ENCODE measurements around the gene OCA2. TPM values are rescaled to one million over a fixed set of nuclear protein-coding genes. Genes with fewer than 3 reads are reported as not detected.

The OCA2 gene
- total and polyA plus RNA-seq, 2 of the 13 experiments (the other 11 are each of a cell fraction or from before 2014, with no cell fraction given), result 0.02 to 0.05 TPM

DNA sequence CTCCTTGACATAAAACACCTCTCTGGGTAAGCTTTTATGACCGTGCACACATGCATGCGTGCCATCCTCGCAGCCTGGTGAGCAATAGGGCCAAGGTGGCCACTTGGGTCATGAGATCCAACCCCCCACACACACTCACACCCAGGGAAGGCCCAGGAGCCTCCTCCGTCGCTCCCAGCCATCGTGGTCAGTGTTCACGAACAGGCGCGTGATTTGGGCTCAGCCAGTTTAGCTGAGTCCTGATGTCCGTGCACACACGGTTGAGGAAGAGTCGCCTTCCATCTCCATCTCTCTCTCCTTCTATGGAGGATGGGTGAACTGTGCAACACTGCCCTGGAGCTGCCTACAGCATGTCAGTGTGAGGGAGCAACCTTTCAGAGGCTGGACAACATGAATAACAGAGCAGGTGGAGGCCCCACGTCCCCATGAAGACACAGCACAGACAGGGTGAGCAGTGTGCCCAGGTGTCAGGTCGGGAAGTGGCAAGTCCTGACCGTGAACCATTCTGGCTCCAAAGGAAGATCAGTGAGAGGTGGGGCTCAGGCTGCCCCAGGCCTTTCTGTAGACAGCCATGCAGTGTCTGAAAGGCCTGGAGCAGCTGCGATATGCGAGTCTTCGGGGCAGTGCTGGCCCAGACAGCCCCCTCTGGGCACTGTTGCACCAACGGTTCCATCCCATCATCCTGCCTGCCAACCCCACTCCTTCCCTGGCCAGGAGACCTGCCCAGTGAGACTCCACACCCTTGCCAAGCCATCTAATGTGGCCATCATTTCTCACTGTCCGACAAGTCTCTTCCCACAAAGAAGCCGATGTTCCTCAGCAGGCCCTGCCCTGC lies 253.4 kb downstream of the OCA2 start:
- Histone ChIP-seq H3K4me2 (ENCODE audit: low read depth, low read length) (no peak overlapping the region), H3K9ac (ENCODE audit: insufficient read depth, low read depth, low read length) (no peak overlapping the region), H3K36me3 (replicated peaks in 1 of 2; ENCODE audit: control insufficient read depth in 1 of 2, insufficient read depth in 2 of 2, low read length in 2 of 2) (no peaks in the 10 kb centered on the region), H3K9me3 (ENCODE audit: low read length) (no peaks in the 10 kb centered on the region), H3K27me3 (ENCODE audit: control insufficient read depth in 1 of 2, insufficient read depth in 2 of 2, low read length in 2 of 2) (peaks cover 0 to 4% of the 10 kb centered on the region in 2 experiments; a peak in 2 of 5 replicates), H3K79me2 (ENCODE audit: insufficient read depth, low read length) (no peaks in the 10 kb centered on the region), H3K27ac (ENCODE audit: extremely low read length, insufficient read depth, low read length) (no peak overlapping the region), H3K4me1 (ENCODE audit: insufficient read depth, low read length) (no peaks in the 10 kb centered on the region), H4K20me1 (ENCODE audit: insufficient read depth, low read length) (no peaks in the 10 kb centered on the region), H2AFZ (ENCODE audit: low read length) (no peak overlapping the region), H3K4me3 (replicated peaks in 1 of 3; ENCODE audit: insufficient read depth in 1 of 3, low read depth in 2 of 3, low read length in 3 of 3) (no peak overlapping the region)
- 25% methylated on average over 5 of the region's 21 CpGs for WGBS (ENCODE audit: low lambda C conversion rate)
- no TSS peak for BruUV-seq (replicated peaks)
- ChIA-PET POLR2A (no interaction called here), CTCF (ENCODE audit: low intra/inter-chr PET ratio, low total read pairs) (no interaction called here)
- in situ Hi-C loops (cut with HindIII; ENCODE audit: extremely low pct_ligation_motif_present, low pct_unique_long_range_greater_than_20kb), result no loop called here
- no peak for DNase-seq (ENCODE audit: low spot score)
- intact Hi-C loops (cut with micrococcal nuclease; ENCODE audit: unreplicated experiment), result no loop called here
- no peak for FAIRE-seq
- no peak for ATAC-seq
- TF ChIP-seq ZNF326 (CRISPR knock-in tag; IDR thresholded peaks at IDR 0.05; ENCODE audit: borderline replicate concordance) (no peak), NFKB2 (CRISPR knock-in tag; IDR thresholded peaks at IDR 0.05; ENCODE audit: borderline replicate concordance) (no peak), REPIN1 (CRISPR knock-in tag; IDR thresholded peaks at IDR 0.05; ENCODE audit: borderline replicate concordance, low read depth) (no peak), SSRP1 (CRISPR knock-in tag; IDR thresholded peaks at IDR 0.05) (no peak), SRF (IDR thresholded peaks at IDR 0.05; ENCODE audit: low read depth, low read length) (no peak), HNF4G (IDR thresholded peaks at IDR 0.05; ENCODE audit: borderline replicate concordance, low read depth, low read length) (no peak), HNF4G (CRISPR knock-in tag; IDR thresholded peaks at IDR 0.05; ENCODE audit: borderline replicate concordance, low read depth) (no peak), ZNF343 (CRISPR knock-in tag; IDR thresholded peaks at IDR 0.05) (no peak)
- TF ChIP-seq, protein P1, sequence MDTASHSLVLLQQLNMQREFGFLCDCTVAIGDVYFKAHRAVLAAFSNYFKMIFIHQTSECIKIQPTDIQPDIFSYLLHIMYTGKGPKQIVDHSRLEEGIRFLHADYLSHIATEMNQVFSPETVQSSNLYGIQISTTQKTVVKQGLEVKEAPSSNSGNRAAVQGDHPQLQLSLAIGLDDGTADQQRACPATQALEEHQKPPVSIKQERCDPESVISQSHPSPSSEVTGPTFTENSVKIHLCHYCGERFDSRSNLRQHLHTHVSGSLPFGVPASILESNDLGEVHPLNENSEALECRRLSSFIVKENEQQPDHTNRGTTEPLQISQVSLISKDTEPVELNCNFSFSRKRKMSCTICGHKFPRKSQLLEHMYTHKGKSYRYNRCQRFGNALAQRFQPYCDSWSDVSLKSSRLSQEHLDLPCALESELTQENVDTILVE (CRISPR knock-in tag; IDR thresholded peaks at IDR 0.05), result no peak
- TF ChIP-seq, protein P2, sequence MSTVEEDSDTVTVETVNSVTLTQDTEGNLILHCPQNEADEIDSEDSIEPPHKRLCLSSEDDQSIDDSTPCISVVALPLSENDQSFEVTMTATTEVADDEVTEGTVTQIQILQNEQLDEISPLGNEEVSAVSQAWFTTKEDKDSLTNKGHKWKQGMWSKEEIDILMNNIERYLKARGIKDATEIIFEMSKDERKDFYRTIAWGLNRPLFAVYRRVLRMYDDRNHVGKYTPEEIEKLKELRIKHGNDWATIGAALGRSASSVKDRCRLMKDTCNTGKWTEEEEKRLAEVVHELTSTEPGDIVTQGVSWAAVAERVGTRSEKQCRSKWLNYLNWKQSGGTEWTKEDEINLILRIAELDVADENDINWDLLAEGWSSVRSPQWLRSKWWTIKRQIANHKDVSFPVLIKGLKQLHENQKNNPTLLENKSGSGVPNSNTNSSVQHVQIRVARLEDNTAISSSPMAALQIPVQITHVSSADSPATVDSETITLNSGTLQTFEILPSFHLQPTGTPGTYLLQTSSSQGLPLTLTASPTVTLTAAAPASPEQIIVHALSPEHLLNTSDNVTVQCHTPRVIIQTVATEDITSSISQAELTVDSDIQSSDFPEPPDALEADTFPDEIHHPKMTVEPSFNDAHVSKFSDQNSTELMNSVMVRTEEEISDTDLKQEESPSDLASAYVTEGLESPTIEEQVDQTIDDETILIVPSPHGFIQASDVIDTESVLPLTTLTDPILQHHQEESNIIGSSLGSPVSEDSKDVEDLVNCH (CRISPR knock-in tag; IDR thresholded peaks at IDR 0.05), result no peak
- TF ChIP-seq, protein P3, sequence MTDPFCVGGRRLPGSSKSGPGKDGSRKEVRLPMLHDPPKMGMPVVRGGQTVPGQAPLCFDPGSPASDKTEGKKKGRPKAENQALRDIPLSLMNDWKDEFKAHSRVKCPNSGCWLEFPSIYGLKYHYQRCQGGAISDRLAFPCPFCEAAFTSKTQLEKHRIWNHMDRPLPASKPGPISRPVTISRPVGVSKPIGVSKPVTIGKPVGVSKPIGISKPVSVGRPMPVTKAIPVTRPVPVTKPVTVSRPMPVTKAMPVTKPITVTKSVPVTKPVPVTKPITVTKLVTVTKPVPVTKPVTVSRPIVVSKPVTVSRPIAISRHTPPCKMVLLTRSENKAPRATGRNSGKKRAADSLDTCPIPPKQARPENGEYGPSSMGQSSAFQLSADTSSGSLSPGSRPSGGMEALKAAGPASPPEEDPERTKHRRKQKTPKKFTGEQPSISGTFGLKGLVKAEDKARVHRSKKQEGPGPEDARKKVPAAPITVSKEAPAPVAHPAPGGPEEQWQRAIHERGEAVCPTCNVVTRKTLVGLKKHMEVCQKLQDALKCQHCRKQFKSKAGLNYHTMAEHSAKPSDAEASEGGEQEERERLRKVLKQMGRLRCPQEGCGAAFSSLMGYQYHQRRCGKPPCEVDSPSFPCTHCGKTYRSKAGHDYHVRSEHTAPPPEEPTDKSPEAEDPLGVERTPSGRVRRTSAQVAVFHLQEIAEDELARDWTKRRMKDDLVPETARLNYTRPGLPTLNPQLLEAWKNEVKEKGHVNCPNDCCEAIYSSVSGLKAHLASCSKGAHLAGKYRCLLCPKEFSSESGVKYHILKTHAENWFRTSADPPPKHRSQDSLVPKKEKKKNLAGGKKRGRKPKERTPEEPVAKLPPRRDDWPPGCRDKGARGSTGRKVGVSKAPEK (CRISPR knock-in tag; IDR thresholded peaks at IDR 0.05; ENCODE audit: borderline replicate concordance), result no peak
- TF ChIP-seq, protein P4, sequence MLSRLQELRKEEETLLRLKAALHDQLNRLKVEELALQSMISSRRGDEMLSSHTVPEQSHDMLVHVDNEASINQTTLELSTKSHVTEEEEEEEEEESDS (CRISPR knock-in tag; IDR thresholded peaks at IDR 0.05; ENCODE audit: borderline replicate concordance), result no peak
- TF ChIP-seq, protein P5, sequence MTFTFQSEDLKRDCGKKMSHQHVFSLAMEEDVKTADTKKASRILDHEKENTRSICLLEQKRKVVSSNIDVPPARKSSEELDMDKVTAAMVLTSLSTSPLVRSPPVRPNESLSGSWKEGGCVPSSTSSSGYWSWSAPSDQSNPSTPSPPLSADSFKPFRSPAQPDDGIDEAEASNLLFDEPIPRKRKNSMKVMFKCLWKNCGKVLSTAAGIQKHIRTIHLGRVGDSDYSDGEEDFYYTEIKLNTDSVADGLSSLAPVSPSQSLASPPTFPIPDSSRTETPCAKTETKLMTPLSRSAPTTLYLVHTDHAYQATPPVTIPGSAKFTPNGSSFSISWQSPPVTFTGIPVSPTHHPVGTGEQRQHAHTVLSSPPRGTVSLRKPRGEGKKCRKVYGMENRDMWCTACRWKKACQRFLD (CRISPR knock-in tag; IDR thresholded peaks at IDR 0.05; ENCODE audit: borderline replicate concordance), result no peak
- TF ChIP-seq, protein P6, sequence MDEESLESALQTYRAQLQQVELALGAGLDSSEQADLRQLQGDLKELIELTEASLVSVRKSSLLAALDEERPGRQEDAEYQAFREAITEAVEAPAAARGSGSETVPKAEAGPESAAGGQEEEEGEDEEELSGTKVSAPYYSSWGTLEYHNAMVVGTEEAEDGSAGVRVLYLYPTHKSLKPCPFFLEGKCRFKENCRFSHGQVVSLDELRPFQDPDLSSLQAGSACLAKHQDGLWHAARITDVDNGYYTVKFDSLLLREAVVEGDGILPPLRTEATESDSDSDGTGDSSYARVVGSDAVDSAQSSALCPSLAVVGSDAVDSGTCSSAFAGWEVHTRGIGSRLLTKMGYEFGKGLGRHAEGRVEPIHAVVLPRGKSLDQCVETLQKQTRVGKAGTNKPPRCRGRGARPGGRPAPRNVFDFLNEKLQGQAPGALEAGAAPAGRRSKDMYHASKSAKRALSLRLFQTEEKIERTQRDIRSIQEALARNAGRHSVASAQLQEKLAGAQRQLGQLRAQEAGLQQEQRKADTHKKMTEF (CRISPR knock-in tag; IDR thresholded peaks at IDR 0.05), result no peak

All from HepG2 (cell line).